Erythroblast (primary cell): Measurements from ENCODE around the gene MARCHF11.

Experiments
- DNase-seq, 2 experiments: peaks; one replicate each; lab custom pipeline; 2025; lab: John Stamatoyannopoulos, UW
- GATA1 ChIP-seq: IDR thresholded peaks from 2 replicates; pipeline ENCODE4 v1.6.1; 2011; ENCODE audit warnings: low read depth, mild to moderate bottlenecking, control low read depth, low read length, moderate library complexity
- POLR2A ChIP-seq: IDR thresholded peaks from 2 replicates; pipeline ENCODE4 v1.6.1; 2011; ENCODE audit warnings: mild to moderate bottlenecking, low read length

The MARCHF11 gene

DNA sequence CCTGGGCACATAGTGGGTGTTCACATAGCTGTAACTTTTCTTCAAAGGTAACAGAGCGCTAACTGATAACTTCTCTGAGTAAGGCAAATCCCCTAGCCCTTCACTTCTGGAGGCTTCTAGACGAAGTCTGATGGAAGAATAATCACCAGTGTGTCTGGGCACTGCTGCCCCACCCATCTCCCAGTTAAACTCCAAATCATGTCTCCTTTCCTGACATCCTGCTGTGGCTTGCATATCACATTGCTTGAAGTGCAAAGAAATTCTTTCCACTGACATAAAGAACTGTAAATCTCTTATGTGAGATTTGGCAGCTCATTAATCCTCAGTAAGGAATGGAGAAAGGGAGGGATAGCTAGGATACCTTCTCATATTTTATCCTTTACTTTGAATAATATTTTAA lies 74.6 kb downstream of the MARCHF11 start:
- no peak for DNase-seq
- TF ChIP-seq POLR2A (no peak), GATA1 (no peak)

DNA sequence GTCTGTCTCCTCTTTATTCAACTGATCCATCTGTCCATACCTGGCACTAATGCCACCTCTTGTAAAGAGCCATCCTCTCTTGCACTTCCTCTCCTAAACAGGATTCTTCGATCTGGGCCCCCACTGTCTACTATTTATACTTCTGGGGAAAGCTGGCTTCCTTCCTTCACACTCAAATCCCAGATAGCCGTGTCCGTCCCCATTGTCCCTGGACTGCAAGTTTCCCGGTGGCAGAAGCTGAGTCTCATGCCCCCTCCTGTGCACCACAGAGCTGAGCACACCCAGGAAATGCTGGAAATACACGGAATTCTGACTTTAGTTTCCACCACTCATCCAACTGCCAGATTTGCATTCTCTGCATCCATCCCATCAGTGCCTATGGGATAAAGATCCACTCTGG lies 84.0 kb downstream of the MARCHF11 start:
- TF ChIP-seq POLR2A, result no peak
- TF ChIP-seq GATA1, result no peak
- DNase-seq, result no peak

DNA sequence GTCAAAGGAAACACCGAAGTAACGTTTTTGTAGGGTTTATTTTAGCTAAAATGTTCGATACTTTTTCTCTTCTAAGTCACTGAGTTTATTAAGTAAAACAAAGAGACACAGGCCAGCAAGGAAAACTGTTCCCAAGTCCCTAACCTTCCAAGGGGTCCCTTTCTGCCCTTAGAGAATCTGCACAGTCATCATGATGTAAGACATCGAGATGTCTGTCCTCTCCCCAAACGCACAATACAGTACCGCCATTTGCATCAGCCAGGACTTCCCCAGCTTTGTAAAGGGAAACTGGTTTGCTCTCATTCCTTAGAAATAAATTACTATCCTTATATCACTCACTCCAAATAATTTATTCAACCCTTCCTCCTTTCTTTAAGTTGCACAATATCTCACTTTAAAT lies 89.3 kb downstream of the MARCHF11 start:
- no peak for TF ChIP-seq GATA1
- no peak for TF ChIP-seq POLR2A
- no peak for DNase-seq

DNA sequence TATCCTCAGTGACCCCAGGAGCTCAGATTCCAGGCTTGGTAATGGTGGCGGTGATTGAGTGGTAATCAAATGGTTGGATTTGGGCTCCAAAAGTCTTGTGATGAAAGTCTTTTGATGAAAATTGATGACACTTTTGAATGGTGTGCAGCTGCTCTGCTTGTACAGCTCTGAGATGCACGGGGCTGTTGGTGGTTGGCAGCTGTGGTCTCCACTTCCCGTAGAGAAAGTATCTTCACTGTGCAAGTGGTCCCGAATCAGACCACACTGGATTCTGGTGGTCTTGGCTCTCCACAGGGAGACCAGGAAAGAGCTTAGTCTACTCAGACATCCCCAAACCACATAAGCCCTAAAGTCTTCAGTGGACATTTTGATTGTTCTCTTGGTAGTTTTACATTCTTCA lies 96.6 kb downstream of the MARCHF11 start:
- no peak for TF ChIP-seq GATA1
- TF ChIP-seq POLR2A, result no peak
- DNase-seq, result no peak

DNA sequence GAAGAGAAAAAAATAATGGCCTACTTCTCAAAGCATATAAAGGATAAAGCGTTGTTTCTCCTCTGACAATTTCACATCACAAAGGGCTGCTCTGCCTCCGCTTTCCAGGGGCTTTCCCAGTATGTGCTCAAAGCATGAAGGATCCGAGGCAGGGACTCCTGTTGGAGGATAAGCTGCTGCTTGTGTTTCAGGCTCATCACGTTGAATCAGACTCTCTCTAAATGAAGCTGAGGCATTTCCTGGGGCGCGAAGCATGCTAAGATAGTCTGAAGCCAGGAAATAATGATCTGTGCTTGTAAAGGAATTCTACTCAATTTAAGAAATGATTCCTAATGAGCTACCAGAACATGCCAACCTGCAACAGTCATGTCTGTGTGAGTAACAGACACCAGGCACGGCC lies 97.5 kb downstream of the MARCHF11 start:
- no peak for TF ChIP-seq POLR2A
- no peak for TF ChIP-seq GATA1

DNA sequence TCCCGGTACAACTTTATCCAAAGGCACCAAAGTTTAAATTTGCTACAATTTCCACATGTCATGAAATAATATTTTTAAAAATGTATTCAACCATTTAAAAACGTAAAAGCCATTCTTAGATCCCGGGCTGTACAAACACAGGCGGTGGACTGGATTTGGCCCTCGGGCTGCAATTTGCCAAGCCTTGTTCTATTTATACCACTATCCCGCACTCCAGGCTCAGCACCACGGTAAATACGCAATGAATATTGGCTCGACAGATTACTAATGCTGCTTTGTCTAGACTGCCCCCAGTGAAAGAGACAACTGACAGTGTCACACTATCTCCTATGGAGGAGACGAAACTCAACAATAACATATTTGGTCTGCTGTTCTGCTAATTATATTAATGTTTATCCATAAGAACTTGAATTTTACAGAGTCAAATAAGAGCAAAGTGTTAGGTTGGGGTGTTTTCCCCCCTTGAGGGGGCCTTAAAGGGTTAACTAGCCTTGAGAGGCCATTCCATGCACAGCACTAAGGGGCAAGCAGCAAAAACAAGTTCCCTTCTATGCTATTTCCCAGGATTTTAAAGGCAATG lies 98.1 kb downstream of the MARCHF11 start:
- no peak for DNase-seq
- TF ChIP-seq GATA1 (no peak), POLR2A (no peak)

More for the DNA sequence above, 97.5 kb downstream of the MARCHF11 start:
- no peak for DNase-seq

DNA sequence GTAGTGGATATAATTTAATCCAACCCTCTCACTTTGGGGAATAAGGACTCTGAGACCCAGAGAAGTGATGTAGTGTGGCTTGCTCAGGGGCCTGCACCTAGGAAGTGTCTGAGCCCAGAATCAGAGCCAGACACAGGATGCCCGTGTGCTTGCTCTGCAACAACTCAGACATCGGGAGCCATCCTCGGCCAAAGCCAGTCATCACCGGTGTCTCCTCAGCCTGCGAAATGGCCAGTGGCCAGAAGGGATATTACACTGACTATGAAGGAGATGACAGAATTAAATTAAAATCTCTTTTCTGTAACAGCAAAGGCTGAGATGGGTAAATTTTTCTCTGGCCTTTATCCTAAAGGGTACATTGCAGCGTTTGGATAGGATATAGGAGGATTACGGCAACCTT lies 102.9 kb downstream of the MARCHF11 start:
- TF ChIP-seq GATA1, result no peak
- no peak for TF ChIP-seq POLR2A

DNA sequence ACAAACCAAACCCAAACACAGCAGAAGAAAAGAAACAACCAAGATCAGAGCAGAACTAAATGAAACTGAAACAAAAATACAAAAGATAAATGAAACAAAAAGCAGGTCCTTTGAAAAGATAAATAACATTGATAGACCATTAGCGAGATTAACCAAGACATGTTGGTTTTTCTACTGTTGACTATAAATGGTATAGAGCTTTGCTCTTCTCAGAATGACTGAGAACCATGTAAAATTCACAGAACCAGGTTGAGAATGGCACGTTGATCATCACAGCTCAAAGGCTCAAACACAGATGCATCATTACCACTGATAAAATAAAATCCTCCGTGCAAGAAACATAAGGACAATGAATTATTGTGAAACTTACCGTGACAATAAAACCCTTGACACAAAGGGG lies 105.2 kb downstream of the MARCHF11 start:
- DNase-seq, result no peak
- TF ChIP-seq GATA1, result no peak
- no peak for TF ChIP-seq POLR2A

More for the DNA sequence above, 102.9 kb downstream of the MARCHF11 start:
- DNase-seq, result no peak

DNA sequence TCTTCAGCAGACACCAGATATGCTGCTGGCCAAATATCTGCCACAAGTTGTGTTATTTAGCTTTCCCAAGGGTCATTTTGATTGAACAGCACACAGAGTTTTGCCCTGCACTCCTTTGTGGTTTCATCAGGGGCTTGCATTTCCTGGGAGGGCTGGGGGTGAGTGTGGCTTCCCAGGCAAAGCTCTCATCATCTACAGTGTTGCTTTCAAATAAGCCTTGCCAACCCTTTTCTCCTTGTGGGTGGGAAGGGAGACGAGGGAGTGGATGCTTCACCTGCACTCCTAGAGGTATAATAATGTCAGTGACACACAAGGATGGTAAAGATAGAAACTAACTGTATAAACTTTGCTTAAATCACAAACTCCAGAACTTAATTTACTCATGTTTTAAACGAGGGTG lies 107.0 kb downstream of the MARCHF11 start:
- no peak for DNase-seq

DNA sequence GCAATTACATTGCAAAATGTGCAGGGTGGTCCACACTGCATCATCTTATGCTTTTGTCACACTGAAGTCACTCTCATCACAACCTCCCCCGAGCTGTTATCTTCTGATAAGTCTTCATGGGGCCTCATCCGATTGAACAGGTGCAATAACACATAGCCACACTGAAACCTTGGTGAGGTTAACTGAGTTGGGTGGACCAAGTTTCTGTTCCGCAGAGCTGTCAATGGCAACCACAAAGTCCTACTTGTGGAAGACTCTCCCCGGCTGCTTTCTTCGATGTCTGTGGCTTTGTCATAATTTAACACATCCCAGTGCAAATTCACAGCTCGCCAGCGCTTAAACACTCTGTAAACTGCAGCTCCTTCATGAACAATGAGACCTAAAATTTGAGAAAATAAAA lies 112.2 kb downstream of the MARCHF11 start:
- TF ChIP-seq GATA1, result no peak
- TF ChIP-seq POLR2A, result no peak
- no peak for DNase-seq

More for the DNA sequence above, 107.0 kb downstream of the MARCHF11 start:
- TF ChIP-seq POLR2A, result no peak
- TF ChIP-seq GATA1, result no peak

DNA sequence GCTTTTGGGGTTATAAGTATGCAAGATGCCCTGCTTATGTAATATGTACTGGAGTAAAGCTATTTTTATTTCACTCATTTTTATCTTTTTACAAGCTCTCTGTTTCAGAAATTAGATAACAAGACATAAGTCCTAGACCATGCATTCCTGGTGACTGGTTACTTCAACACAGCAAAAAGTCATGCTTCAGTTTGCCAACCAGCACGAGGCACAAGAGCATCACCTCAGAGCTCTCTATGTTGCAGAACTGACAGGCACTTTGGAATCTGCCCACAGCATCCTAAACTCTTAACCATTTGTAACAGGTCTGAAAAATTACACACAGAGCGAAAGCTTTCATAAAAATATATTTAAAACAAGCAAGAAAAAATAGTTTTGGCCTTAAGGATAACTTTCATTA lies 112.8 kb downstream of the MARCHF11 start:
- no peak for TF ChIP-seq GATA1
- no peak for TF ChIP-seq POLR2A
- DNase-seq, result no peak

DNA sequence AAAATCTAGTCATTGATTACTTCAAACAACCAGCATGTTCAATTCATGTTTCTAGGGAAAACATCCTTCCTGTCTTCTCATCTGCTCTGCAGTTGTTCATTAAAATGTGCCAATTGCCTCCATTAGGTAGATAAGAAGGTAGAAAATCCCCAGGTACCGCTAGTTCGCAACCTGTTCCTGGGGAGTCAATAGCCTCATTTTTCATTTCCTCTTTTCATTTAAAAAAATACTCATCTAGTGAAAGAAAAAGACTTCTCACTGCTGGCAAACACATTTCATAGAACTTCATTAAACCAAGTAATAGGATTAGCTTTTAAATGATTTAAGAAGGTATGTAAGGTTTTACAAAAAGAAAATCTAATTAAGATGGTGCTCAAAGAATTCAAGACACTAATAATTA lies 113.3 kb downstream of the MARCHF11 start:
- no peak for DNase-seq
- no peak for TF ChIP-seq POLR2A
- TF ChIP-seq GATA1, result no peak

DNA sequence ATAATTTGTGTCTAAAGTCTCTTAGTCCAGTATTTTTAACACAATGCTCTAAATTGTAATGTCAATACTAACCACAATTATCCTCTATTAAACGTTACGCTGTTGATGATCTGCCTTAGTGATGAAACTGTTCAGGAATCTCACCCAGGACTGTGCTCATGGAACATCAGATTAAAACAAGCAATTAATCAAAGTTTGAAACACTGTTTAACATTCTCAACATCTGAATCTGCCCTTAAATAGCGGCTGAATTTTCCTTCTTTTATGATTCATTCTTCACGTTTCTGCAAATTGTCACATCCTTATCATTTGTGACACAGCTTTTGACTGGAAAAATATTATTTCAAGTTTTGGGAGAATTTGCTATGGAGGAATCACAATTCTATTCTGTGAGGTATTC lies 113.8 kb downstream of the MARCHF11 start:
- no peak for DNase-seq
- no peak for TF ChIP-seq GATA1
- TF ChIP-seq POLR2A, result no peak

DNA sequence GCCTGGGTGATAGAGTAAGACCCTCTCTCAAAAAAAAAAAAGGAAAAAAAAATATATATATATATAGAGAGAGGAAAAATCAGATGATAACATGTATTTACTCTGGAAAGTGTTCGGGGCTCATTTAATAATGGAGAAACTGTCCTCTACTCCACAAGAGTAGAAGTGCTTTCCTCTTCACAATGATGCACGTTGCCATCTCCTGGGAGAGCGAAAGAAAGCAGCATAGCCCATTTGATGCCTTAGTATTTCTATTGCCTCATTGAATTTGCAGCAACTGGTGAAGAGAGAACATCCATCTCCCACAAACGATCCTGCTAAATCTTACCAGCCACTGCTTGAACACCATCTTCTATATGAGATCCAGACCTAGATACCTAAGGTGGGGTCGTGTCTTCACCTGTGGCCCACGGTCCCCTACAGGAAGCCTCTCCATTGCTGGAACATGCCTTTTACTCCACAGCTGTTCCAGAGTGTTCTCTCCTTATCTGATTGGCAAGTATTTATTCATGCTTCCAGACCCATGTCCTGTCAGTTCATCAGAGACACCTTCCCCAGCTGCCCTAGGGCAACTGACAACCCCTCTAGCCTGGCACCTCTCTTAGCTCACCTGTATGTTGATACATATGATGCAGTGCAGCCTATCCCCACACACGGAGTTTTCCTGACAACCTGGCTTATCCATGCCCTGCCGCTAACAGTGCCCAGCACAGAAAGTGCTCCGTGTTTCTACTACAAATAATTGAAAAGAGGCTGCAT lies 115.3 kb downstream of the MARCHF11 start:
- no peak for DNase-seq
- no peak for TF ChIP-seq POLR2A
- TF ChIP-seq GATA1, result no peak
